Suprapubic skin (tissue), 4 donors: ENCODE measurements around the gene PCDH1.

Experiments
- POLR2A ChIP-seq, 2 donors: fragments of 450-650 bp; IDR thresholded peaks; one replicate each; pipeline ENCODE4 v1.6.1; 2017; ENCODE audit warnings: antibody characterized with exemption in 2 of 2, mild to moderate bottlenecking in 2 of 2, moderate library complexity in 2 of 2
- POLR2AphosphoS5 ChIP-seq, 3 donors: sonication (generic); formaldehyde crosslinking; IDR thresholded peaks; one replicate each; pipeline ENCODE4 v1.6.1; 2017; ENCODE audit warnings: antibody characterized with exemption in 3 of 3

DNA sequence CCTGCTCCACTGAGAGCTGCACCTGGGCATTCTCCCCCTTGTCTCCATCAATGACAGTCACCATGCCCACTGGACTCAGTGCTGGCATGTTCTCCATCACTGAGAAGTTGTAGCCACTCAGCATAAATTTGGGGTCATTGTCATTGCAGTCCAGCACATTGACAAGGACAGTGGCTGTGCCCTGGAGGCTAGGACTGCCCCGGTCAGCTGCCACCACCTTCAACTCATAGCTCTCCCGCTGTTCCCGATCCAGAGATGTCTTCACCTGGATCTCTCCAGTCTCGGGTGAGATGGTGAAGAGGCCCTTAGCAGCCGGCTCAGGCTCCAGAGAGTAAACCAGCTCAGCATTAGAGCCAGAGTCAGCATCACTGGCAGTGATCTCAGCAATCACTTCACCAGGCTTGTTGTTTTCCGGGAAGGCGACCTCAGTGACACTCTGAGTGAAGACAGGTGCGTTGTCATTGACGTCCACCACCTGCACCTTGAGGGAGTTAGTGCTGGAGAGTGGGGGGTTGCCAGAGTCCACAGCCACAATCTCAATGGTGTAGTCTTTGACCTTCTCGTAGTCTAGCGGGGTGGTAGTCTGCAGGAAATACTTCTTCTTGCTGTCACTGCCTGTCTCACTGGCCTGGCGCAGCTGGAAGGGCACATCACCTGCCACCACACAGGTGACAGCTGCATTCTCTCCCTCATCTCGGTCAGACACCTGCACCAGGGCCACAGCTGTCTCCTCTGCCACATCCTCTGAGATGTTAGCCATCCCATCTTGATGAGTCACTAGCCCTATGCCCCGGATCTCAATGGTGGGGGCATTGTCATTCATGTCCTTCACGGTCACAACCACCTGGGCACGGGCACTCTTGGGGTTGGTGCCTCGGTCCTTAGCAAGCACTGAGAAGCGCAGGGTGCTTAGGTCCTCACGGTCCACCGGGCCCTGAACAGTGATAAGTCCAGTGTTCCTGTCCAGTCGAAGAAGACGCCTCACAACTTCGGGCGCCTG, 13.5 kb downstream of the PCDH1 start:
- TF ChIP-seq POLR2AphosphoS5 (IDR thresholded peaks at IDR 0.05): no peak
- TF ChIP-seq POLR2A (IDR thresholded peaks at IDR 0.05): no peak
